HepG2 (cell line): ENCODE results near the gene OR4N2.
A peak's percentile ranks its signal among the peaks of the same experiment; 100 is the strongest.
"Not testable (repeated sequence)": the region's sequence is repeated elsewhere in the genome, so short reads cannot be mapped to it uniquely, and the experiment has no call there.

ENCODE experiments used
- ETV5 ChIP-seq: IDR thresholded peaks from 2 replicates; pipeline ENCODE4 v1.6.1; 2018; ENCODE audit warnings: missing biosample characterization, missing genetic modification reagents, inconsistent platforms, borderline replicate concordance
- IRX3 ChIP-seq: sonication (generic); formaldehyde crosslinking; IDR thresholded peaks from 2 replicates; pipeline ENCODE4 v1.8.1; 2023; ENCODE audit warnings: mild to moderate bottlenecking, low read depth, missing genetic modification reagents, borderline replicate concordance
- JUN ChIP-seq: sonication (generic); formaldehyde crosslinking; IDR thresholded peaks from 2 replicates; pipeline ENCODE4 v1.4.0; 2020; ENCODE audit warnings: mild to moderate bottlenecking, missing genetic modification reagents
- KLF11 ChIP-seq: IDR thresholded peaks from 2 replicates; pipeline ENCODE4 v1.6.1; 2016; ENCODE audit warnings: missing compliant biosample characterization
- NFIC ChIP-seq: IDR thresholded peaks from 2 replicates; pipeline ENCODE4 v1.6.1; 2012; ENCODE audit warnings: mild to moderate bottlenecking, low read length, inconsistent platforms
- NRL ChIP-seq: sonication (generic); formaldehyde crosslinking; IDR thresholded peaks from 2 replicates; pipeline ENCODE4 v1.5.0; 2020; ENCODE audit warnings: missing genetic modification reagents, mild to moderate bottlenecking, moderate library complexity, borderline replicate concordance
- POLR2AphosphoS5 ChIP-seq: IDR thresholded peaks from 2 replicates; pipeline ENCODE4 v1.6.1; 2012; ENCODE audit warnings: low read depth, low read length
- SRF ChIP-seq: IDR thresholded peaks from 2 replicates; pipeline ENCODE4 v1.6.1; 2011; ENCODE audit warnings: mild to moderate bottlenecking, low read depth, low read length, moderate library complexity
- TEAD2 ChIP-seq: sonication (generic); formaldehyde crosslinking; IDR thresholded peaks from 2 replicates; pipeline ENCODE4 v1.9.0; 2021; ENCODE audit warnings: missing genetic modification reagents
- ZKSCAN8 ChIP-seq: IDR thresholded peaks from 2 replicates; pipeline ENCODE4 v1.6.1; 2016; ENCODE audit warnings: borderline replicate concordance, missing genetic modification reagents, missing compliant biosample characterization
- TF ChIP-seq, protein P1 (sequence below): sonication (generic); formaldehyde crosslinking; IDR thresholded peaks from 2 replicates; pipeline ENCODE4 v1.4.0; 2020; ENCODE audit warnings: missing genetic modification reagents, mild to moderate bottlenecking, borderline replicate concordance
- TF ChIP-seq, protein P2 (sequence below): sonication (generic); formaldehyde crosslinking; IDR thresholded peaks from 2 replicates; pipeline ENCODE4 v1.5.0; 2020; ENCODE audit warnings: mild to moderate bottlenecking, missing genetic modification reagents, moderate library complexity
- TF ChIP-seq, protein P3 (sequence below): IDR thresholded peaks from 2 replicates; pipeline ENCODE4 v1.6.1; 2016
- TF ChIP-seq, protein P4 (sequence below): sonication (generic); formaldehyde crosslinking; IDR thresholded peaks from 2 replicates; pipeline ENCODE4 v1.8.0; 2022; ENCODE audit warnings: missing genetic modification reagents, mild to moderate bottlenecking, moderate library complexity, borderline replicate concordance

DNA sequence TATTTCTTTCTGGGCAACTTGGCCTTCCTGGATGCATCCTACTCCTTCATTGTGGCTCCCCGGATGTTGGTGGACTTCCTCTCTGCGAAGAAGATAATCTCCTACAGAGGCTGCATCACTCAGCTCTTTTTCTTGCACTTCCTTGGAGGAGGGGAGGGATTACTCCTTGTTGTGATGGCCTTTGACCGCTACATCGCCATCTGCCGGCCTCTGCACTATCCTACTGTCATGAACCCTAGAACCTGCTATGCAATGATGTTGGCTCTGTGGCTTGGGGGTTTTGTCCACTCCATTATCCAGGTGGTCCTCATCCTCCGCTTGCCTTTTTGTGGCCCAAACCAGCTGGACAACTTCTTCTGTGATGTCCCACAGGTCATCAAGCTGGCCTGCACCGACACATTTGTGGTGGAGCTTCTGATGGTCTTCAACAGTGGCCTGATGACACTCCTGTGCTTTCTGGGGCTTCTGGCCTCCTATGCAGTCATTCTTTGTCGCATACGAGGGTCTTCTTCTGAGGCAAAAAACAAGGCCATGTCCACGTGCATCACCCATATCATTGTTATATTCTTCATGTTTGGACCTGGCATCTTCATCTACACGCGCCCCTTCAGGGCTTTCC lies 24.2 kb downstream of the OR4N2 start:
- TF ChIP-seq, protein P1, sequence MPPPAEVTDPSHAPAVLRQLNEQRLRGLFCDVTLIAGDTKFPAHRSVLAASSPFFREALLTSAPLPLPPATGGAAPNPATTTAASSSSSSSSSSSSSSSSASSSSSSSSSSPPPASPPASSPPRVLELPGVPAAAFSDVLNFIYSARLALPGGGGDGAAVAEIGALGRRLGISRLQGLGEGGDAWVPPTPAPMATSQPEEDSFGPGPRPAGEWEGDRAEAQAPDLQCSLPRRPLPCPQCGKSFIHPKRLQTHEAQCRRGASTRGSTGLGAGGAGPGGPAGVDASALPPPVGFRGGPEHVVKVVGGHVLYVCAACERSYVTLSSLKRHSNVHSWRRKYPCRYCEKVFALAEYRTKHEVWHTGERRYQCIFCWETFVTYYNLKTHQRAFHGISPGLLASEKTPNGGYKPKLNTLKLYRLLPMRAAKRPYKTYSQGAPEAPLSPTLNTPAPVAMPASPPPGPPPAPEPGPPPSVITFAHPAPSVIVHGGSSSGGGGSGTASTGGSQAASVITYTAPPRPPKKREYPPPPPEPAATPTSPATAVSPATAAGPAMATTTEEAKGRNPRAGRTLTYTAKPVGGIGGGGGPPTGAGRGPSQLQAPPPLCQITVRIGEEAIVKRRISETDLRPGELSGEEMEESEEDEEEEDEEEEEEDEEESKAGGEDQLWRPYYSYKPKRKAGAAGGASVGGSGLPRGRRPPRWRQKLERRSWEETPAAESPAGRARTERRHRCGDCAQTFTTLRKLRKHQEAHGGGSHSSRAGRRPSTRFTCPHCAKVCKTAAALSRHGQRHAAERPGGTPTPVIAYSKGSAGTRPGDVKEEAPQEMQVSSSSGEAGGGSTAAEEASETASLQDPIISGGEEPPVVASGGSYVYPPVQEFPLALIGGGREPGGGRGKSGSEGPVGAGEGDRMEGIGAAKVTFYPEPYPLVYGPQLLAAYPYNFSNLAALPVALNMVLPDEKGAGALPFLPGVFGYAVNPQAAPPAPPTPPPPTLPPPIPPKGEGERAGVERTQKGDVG (CRISPR knock-in tag): not testable (repeated sequence)
- TF ChIP-seq NFIC; POLR2AphosphoS5; TEAD2 (CRISPR knock-in tag); SRF; IRX3 (CRISPR knock-in tag); KLF11; ZKSCAN8 (CRISPR knock-in tag); ETV5 (CRISPR knock-in tag); NRL (CRISPR knock-in tag); JUN: not testable (repeated sequence)
- TF ChIP-seq, protein P2, sequence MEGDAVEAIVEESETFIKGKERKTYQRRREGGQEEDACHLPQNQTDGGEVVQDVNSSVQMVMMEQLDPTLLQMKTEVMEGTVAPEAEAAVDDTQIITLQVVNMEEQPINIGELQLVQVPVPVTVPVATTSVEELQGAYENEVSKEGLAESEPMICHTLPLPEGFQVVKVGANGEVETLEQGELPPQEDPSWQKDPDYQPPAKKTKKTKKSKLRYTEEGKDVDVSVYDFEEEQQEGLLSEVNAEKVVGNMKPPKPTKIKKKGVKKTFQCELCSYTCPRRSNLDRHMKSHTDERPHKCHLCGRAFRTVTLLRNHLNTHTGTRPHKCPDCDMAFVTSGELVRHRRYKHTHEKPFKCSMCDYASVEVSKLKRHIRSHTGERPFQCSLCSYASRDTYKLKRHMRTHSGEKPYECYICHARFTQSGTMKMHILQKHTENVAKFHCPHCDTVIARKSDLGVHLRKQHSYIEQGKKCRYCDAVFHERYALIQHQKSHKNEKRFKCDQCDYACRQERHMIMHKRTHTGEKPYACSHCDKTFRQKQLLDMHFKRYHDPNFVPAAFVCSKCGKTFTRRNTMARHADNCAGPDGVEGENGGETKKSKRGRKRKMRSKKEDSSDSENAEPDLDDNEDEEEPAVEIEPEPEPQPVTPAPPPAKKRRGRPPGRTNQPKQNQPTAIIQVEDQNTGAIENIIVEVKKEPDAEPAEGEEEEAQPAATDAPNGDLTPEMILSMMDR (CRISPR knock-in tag): peak; percentile 42
- TF ChIP-seq, protein P3, sequence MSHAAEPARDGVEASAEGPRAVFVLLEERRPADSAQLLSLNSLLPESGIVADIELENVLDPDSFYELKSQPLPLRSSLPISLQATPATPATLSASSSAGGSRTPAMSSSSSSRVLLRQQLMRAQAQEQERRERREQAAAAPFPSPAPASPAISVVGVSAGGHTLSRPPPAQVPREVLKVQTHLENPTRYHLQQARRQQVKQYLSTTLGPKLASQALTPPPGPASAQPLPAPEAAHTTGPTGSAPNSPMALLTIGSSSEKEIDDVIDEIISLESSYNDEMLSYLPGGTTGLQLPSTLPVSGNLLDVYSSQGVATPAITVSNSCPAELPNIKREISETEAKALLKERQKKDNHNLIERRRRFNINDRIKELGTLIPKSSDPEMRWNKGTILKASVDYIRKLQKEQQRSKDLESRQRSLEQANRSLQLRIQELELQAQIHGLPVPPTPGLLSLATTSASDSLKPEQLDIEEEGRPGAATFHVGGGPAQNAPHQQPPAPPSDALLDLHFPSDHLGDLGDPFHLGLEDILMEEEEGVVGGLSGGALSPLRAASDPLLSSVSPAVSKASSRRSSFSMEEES (CRISPR knock-in tag): not testable (repeated sequence)
- TF ChIP-seq, protein P4, sequence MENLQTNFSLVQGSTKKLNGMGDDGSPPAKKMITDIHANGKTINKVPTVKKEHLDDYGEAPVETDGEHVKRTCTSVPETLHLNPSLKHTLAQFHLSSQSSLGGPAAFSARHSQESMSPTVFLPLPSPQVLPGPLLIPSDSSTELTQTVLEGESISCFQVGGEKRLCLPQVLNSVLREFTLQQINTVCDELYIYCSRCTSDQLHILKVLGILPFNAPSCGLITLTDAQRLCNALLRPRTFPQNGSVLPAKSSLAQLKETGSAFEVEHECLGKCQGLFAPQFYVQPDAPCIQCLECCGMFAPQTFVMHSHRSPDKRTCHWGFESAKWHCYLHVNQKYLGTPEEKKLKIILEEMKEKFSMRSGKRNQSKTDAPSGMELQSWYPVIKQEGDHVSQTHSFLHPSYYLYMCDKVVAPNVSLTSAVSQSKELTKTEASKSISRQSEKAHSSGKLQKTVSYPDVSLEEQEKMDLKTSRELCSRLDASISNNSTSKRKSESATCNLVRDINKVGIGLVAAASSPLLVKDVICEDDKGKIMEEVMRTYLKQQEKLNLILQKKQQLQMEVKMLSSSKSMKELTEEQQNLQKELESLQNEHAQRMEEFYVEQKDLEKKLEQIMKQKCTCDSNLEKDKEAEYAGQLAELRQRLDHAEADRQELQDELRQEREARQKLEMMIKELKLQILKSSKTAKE (CRISPR knock-in tag): not testable (repeated sequence)
